ENCODE data around the gene CALHM2.

CALHM2 gene

GRCh38 chr10:103452506-103453230 is 498 bp upstream of the CALHM2 start:
- intact Hi-C loops (cut with DNase I) = no loop called here
- DNase-seq = peak in 1 of 10 donors; percentile 77

- intact Hi-C loops (cut with DNase I) = no loop called here
These were observed 918 bp downstream of the CALHM2 start for GRCh38 chr10:103451091-103451813.

GRCh38 chr10:103450201-103450695 is 1.9 kb downstream of the CALHM2 start:
- DNase-seq = peak in 1 of 10 donors; percentile 24
- intact Hi-C loops (cut with DNase I) = no loop called here

More at GRCh38 chr10:103451091-103451813, 918 bp downstream of the CALHM2 start:
- peak in 4 of 10 donors; percentile 24 to 89 (median 84) for DNase-seq

GRCh38 chr10:103449208-103450144 is 2.7 kb downstream of the CALHM2 start:
- intact Hi-C loops (cut with DNase I) = no loop called here
- peak in 2 of 10 donors; percentile 69 to 78 for DNase-seq

- peak in 1 of 10 donors; percentile 61 for DNase-seq
- intact Hi-C loops (cut with DNase I) = no loop called here
These were observed 3.4 kb downstream of the CALHM2 start for GRCh38 chr10:103448746-103449145.

GRCh38 chr10:103447187-103447586 is 5.0 kb downstream of the CALHM2 start:
- intact Hi-C loops (cut with DNase I) = no loop called here
- peak in 1 of 10 donors; percentile 80 for DNase-seq

GRCh38 chr10:103445767-103446567 is 6.2 kb downstream of the CALHM2 start:
- intact Hi-C loops (cut with DNase I) = no loop called here
- DNase-seq = peak in 2 of 10 donors; percentile 60 to 65

GRCh38 chr10:103445366-103445765 is 6.8 kb downstream of the CALHM2 start:
- DNase-seq = peak in 3 of 10 donors; percentile 6 to 50 (median 47)
- intact Hi-C loops (cut with DNase I) = no loop called here

GRCh38 chr10:103444478-103444877 is 7.7 kb downstream of the CALHM2 start:
- intact Hi-C loops (cut with DNase I) = no loop called here
- peak in 3 of 10 donors; percentile 26 to 70 (median 47) for DNase-seq

- peak in 2 of 10 donors; percentile 45 to 79 for DNase-seq
- intact Hi-C loops (cut with DNase I) = no loop called here
These were observed 8.5 kb downstream of the CALHM2 start for GRCh38 chr10:103443475-103444185.

- DNase-seq = peak in 4 of 10 donors; percentile 34 to 89 (median 64)
- intact Hi-C loops (cut with DNase I) = no loop called here
These were observed 10.1 kb downstream of the CALHM2 start for GRCh38 chr10:103442031-103442461.

- DNase-seq = peak in 2 of 10 donors; percentile 67 to 75
- intact Hi-C loops (cut with DNase I) = no loop called here
These were observed 10.6 kb downstream of the CALHM2 start for GRCh38 chr10:103441611-103442010.

GRCh38 chr10:103441206-103441605 is 11.0 kb downstream of the CALHM2 start:
- intact Hi-C loops (cut with DNase I) = no loop called here
- peak in 2 of 10 donors; percentile 28 to 52 for DNase-seq

- DNase-seq = peak in 2 of 10 donors; percentile 75 to 80
- intact Hi-C loops (cut with DNase I) = no loop called here
These were observed 11.8 kb downstream of the CALHM2 start for GRCh38 chr10:103440416-103440815.

GRCh38 chr10:103439776-103440175 is 12.4 kb downstream of the CALHM2 start:
- intact Hi-C loops (cut with DNase I) = no loop called here
- no peak for DNase-seq

- intact Hi-C loops (cut with DNase I) = no loop called here
- no peak for DNase-seq
These were observed 18.3 kb downstream of the CALHM2 start for GRCh38 chr10:103433858-103434257.

- DNase-seq = no peak
- intact Hi-C loops (cut with DNase I) = no loop called here
These were observed 20.3 kb downstream of the CALHM2 start for GRCh38 chr10:103431902-103432301.

GRCh38 chr10:103429647-103430046 is 22.5 kb downstream of the CALHM2 start:
- intact Hi-C loops (cut with DNase I) = no loop called here
- DNase-seq = no peak

Data from posterior cingulate gyrus (tissue), 11 donors.